H1 (cell line): ENCODE measurements around the gene PGLYRP4. TPM values are rescaled to one million over a fixed set of nuclear protein-coding genes. Genes with fewer than 3 reads are reported as not detected.

Source experiments
- polyA plus RNA-seq, 7 experiments: library from polyadenylated mRNA; depleted of rRNA in 3 of 7; stranded (reverse) in 5 of 7; unstranded in 2 of 7; fragments of >200 nt in 5 of 7; fragments of 200-250 nt in 2 of 7; gene quantifications; 1 replicate in 5 of 7; 2 replicates in 1 of 7; 4 replicates in 1 of 7; pipeline versions ENCODE4 v1.2.1 to v1.2.3, GENCODE V29; 2011 to 2013; ENCODE audit warnings: missing spikeins in 2 of 7, mixed read lengths in 2 of 7
- total RNA-seq: library from RNA; stranded (reverse); fragmentation: NEBNext Ultra II Directional; extraction: Animal tissue kit (Norgen Biotek cat#: 25700); gene quantifications from 2 replicates; pipeline ENCODE4 v1.2.1, GENCODE V29; 2021
- TF ChIP-seq, protein P1 (sequence below): fragments of 300-600 bp; sonication (generic); IDR thresholded peaks from 2 replicates; pipeline ENCODE4 v1.7.1; 2012; ENCODE audit warnings: low read length, moderate library complexity, mild to moderate bottlenecking, inconsistent platforms; ENCODE audit not compliant: insufficient replicate concordance
- TF ChIP-seq, protein P2 (sequence below): IDR thresholded peaks from 2 replicates; pipeline ENCODE4 v1.6.1; 2011; ENCODE audit warnings: low read depth, mild to moderate bottlenecking, low read length; ENCODE audit not compliant: insufficient read depth

The PGLYRP4 gene
- total and polyA plus RNA-seq, 2 of the 8 experiments (the other 6 are each of a cell fraction or from before 2014, with no cell fraction given): not detected

DNA sequence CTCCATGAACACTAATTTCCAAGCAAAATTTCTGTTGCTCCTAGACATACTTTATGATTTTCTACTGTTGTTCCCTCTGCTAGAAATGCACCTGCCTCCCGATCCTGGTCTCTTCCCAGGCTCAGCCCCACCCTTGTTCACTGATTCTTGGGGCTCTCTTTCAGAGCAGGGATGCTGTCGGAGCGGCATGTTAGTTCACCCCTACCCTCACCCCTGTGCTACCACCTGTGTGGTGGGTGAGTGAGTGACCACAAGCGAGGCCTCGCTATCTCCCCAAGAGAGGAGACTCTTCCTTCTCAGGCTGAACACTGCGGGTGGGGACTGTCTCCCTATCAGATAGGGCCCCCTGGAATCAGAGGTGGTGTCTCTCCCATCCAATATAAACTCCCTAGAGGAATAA, 47.1 kb upstream of the PGLYRP4 start (continued):
- TF ChIP-seq, protein P1, sequence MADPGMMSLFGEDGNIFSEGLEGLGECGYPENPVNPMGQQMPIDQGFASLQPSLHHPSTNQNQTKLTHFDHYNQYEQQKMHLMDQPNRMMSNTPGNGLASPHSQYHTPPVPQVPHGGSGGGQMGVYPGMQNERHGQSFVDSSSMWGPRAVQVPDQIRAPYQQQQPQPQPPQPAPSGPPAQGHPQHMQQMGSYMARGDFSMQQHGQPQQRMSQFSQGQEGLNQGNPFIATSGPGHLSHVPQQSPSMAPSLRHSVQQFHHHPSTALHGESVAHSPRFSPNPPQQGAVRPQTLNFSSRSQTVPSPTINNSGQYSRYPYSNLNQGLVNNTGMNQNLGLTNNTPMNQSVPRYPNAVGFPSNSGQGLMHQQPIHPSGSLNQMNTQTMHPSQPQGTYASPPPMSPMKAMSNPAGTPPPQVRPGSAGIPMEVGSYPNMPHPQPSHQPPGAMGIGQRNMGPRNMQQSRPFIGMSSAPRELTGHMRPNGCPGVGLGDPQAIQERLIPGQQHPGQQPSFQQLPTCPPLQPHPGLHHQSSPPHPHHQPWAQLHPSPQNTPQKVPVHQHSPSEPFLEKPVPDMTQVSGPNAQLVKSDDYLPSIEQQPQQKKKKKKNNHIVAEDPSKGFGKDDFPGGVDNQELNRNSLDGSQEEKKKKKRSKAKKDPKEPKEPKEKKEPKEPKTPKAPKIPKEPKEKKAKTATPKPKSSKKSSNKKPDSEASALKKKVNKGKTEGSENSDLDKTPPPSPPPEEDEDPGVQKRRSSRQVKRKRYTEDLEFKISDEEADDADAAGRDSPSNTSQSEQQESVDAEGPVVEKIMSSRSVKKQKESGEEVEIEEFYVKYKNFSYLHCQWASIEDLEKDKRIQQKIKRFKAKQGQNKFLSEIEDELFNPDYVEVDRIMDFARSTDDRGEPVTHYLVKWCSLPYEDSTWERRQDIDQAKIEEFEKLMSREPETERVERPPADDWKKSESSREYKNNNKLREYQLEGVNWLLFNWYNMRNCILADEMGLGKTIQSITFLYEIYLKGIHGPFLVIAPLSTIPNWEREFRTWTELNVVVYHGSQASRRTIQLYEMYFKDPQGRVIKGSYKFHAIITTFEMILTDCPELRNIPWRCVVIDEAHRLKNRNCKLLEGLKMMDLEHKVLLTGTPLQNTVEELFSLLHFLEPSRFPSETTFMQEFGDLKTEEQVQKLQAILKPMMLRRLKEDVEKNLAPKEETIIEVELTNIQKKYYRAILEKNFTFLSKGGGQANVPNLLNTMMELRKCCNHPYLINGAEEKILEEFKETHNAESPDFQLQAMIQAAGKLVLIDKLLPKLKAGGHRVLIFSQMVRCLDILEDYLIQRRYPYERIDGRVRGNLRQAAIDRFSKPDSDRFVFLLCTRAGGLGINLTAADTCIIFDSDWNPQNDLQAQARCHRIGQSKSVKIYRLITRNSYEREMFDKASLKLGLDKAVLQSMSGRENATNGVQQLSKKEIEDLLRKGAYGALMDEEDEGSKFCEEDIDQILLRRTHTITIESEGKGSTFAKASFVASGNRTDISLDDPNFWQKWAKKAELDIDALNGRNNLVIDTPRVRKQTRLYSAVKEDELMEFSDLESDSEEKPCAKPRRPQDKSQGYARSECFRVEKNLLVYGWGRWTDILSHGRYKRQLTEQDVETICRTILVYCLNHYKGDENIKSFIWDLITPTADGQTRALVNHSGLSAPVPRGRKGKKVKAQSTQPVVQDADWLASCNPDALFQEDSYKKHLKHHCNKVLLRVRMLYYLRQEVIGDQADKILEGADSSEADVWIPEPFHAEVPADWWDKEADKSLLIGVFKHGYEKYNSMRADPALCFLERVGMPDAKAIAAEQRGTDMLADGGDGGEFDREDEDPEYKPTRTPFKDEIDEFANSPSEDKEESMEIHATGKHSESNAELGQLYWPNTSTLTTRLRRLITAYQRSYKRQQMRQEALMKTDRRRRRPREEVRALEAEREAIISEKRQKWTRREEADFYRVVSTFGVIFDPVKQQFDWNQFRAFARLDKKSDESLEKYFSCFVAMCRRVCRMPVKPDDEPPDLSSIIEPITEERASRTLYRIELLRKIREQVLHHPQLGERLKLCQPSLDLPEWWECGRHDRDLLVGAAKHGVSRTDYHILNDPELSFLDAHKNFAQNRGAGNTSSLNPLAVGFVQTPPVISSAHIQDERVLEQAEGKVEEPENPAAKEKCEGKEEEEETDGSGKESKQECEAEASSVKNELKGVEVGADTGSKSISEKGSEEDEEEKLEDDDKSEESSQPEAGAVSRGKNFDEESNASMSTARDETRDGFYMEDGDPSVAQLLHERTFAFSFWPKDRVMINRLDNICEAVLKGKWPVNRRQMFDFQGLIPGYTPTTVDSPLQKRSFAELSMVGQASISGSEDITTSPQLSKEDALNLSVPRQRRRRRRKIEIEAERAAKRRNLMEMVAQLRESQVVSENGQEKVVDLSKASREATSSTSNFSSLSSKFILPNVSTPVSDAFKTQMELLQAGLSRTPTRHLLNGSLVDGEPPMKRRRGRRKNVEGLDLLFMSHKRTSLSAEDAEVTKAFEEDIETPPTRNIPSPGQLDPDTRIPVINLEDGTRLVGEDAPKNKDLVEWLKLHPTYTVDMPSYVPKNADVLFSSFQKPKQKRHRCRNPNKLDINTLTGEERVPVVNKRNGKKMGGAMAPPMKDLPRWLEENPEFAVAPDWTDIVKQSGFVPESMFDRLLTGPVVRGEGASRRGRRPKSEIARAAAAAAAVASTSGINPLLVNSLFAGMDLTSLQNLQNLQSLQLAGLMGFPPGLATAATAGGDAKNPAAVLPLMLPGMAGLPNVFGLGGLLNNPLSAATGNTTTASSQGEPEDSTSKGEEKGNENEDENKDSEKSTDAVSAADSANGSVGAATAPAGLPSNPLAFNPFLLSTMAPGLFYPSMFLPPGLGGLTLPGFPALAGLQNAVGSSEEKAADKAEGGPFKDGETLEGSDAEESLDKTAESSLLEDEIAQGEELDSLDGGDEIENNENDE: no peak
- TF ChIP-seq, protein P2, sequence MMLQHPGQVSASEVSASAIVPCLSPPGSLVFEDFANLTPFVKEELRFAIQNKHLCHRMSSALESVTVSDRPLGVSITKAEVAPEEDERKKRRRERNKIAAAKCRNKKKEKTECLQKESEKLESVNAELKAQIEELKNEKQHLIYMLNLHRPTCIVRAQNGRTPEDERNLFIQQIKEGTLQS: no peak
